Cardiac septum (tissue), 1 donor: ENCODE measurements around the gene AKT1S1. TPM values are rescaled to one million over a fixed set of nuclear protein-coding genes. Genes with fewer than 3 reads are reported as not detected.

Experiments used
- DNase-seq: peaks from one replicate; pipeline ENCODE4 v3.0.0-alpha.2; 2020; ENCODE audit warnings: low spot score
- intact Hi-C: fragments of 100-400 bp; cut with DNase I; formaldehyde crosslinking; loops from one replicate; pipeline ENCODE4 v1.14.0; 2022
- total RNA-seq: library from RNA; stranded (reverse); fragmentation: NEBNext Ultra II Directional; extraction: Animal tissue kit (Norgen Biotek cat#: 25700); gene quantifications from one replicate; pipeline ENCODE4 v1.2.1, GENCODE V29; 2021
- donor health status: DM: no; HTN: no; CAD: no.

AKT1S1 gene
- total RNA-seq, 1 donor from 2014 or later, result 35.8 TPM

GRCh38 chr19:49846408-49846807 lies 30.7 kb downstream of the AKT1S1 start:
- intact Hi-C loops, result no loop called here
- no peak for DNase-seq

- no peak for DNase-seq
- intact Hi-C loops, result no loop called here
Observed at GRCh38 chr19:49845414-49845813, 31.7 kb downstream of the AKT1S1 start.

GRCh38 chr19:49844138-49845095 lies 32.7 kb downstream of the AKT1S1 start:
- intact Hi-C loops, result no loop called here
- no peak for DNase-seq

- no peak for DNase-seq
- intact Hi-C loops, result no loop called here
Observed at GRCh38 chr19:49843265-49843664, 33.9 kb downstream of the AKT1S1 start.

GRCh38 chr19:49840736-49841249 lies 36.4 kb downstream of the AKT1S1 start:
- intact Hi-C loops, result no loop called here

GRCh38 chr19:49840321-49840720 lies 36.8 kb downstream of the AKT1S1 start:
- intact Hi-C loops, result no loop called here
- no peak for DNase-seq

More at GRCh38 chr19:49840736-49841249, 36.4 kb downstream of the AKT1S1 start:
- DNase-seq, result no peak

GRCh38 chr19:49839713-49840112 lies 37.4 kb downstream of the AKT1S1 start:
- intact Hi-C loops, result no loop called here
- DNase-seq, result no peak

- no peak for DNase-seq
- intact Hi-C loops, result no loop called here
Observed at GRCh38 chr19:49838885-49839588, 38.1 kb downstream of the AKT1S1 start.

- intact Hi-C loops, result no loop called here
- DNase-seq, result no peak
Observed at GRCh38 chr19:49837425-49837824, 39.7 kb downstream of the AKT1S1 start.

GRCh38 chr19:49837009-49837310 lies 40.2 kb downstream of the AKT1S1 start:
- DNase-seq, result no peak
- intact Hi-C loops, result no loop called here

- intact Hi-C loops, result no loop called here
- no peak for DNase-seq
Observed at GRCh38 chr19:49836176-49837008, 40.8 kb downstream of the AKT1S1 start.

- intact Hi-C loops, result no loop called here
- DNase-seq, result no peak
Observed at GRCh38 chr19:49835562-49835961, 41.6 kb downstream of the AKT1S1 start.

GRCh38 chr19:49833599-49833998 lies 43.6 kb downstream of the AKT1S1 start:
- intact Hi-C loops, result no loop called here
- DNase-seq, result no peak

GRCh38 chr19:49832556-49832955 lies 44.6 kb downstream of the AKT1S1 start:
- intact Hi-C loops, result no loop called here
- DNase-seq, result no peak

- intact Hi-C loops, result no loop called here
- DNase-seq, result no peak
Observed at GRCh38 chr19:49831592-49831991, 45.6 kb downstream of the AKT1S1 start.

- intact Hi-C loops, result no loop called here
- DNase-seq, result no peak
Observed at GRCh38 chr19:49830766-49831165, 46.4 kb downstream of the AKT1S1 start.

GRCh38 chr19:49829721-49830120 lies 47.4 kb downstream of the AKT1S1 start:
- no peak for DNase-seq
- intact Hi-C loops, result no loop called here

GRCh38 chr19:49829200-49829599 lies 48.0 kb downstream of the AKT1S1 start:
- intact Hi-C loops, result no loop called here
- no peak for DNase-seq

- DNase-seq, result no peak
- intact Hi-C loops, result no loop called here
Observed at GRCh38 chr19:49827034-49827433, 50.1 kb downstream of the AKT1S1 start.

- intact Hi-C loops, result no loop called here
- DNase-seq, result no peak
Observed at GRCh38 chr19:49824662-49825061, 52.5 kb downstream of the AKT1S1 start.
